Measurements from ENCODE around the gene TMEM61. TPM values are rescaled to one million over a fixed set of nuclear protein-coding genes. Genes with fewer than 3 reads are reported as not detected.
"Not testable (repeated sequence)": the region's sequence is repeated elsewhere in the genome, so short reads cannot be mapped to it uniquely, and the experiment has no call there.

TMEM61 gene
- total RNA-seq, 2 experiments from 2014 or later = not detected

DNA sequence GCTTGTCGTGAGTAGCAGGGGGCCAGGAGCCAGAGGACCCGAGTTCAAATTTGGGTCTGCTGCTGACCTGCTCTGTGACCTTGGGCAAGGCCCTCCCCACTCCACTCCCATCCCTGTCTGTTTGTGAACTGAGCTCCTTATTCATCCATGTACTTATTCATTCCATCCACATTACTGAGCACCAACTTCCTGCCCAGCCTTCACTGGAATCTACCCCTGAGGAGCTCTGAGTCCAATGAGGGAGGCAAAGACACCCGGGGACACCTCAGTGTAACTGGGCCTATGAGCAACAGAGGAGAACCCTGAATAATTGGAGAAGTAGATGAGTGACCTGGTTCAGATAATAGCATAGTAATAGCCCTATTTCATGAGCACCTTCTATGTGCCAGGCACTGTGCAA lies 27.2 kb downstream of the TMEM61 start:
- Mint-ChIP-seq H3K27me3 (peaks cover 2% of the 10 kb centered on the region), H3K4me3 (no peak overlapping the region), H3K4me1 (no peaks in the 10 kb centered on the region), H3K9me3 (no peaks in the 10 kb centered on the region), H3K36me3 (no peaks in the 10 kb centered on the region), H3K27ac (no peak overlapping the region)
- no peak for DNase-seq
- POLR2A ChIA-PET = no interaction called here
- no peak for ATAC-seq (ENCODE audit: low read depth)

DNA sequence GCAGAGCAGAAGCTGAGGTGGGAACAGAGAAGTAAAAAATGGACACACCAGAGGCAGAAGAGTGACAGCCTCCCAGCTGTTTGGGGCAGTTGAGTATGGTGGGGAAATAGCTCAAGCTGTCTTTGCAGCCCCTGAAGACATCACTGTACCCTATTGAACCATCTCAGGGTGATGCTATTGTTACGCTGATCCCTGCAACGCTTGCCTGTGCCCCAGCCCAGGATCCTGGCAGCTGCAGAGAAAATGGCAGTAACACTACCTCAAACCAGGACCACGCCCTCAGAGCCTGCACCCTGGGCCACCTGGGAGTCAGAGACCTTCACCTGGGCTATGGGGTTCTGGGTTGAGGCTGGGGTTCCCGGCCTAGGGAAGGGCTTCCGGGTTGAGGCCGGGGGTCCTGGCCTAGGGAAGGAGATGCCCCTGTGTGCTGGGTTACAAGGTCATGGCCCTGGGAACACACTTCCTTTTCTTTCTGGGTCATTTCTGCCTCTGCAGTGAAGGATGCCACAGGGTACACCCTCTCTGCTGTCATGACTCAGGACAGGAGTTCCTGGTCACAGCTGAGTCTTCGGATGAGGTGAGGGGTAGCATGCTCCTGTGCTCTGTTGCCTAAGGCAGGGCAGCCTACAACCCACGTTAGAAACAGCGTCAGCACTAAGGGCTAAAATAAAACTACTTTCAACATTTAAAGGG lies 29.9 kb downstream of the TMEM61 start:
- Mint-ChIP-seq H3K9me3 (no peaks in the 10 kb centered on the region), H3K36me3 (no peaks in the 10 kb centered on the region), H3K4me1 (no peaks in the 10 kb centered on the region), H3K27me3 (peaks cover 6% of the 10 kb centered on the region), H3K27ac (no peak overlapping the region), H3K4me3 (no peak overlapping the region)
- ATAC-seq (ENCODE audit: low read depth) = no peak
- DNase-seq = no peak
- POLR2A ChIA-PET = no interaction called here

DNA sequence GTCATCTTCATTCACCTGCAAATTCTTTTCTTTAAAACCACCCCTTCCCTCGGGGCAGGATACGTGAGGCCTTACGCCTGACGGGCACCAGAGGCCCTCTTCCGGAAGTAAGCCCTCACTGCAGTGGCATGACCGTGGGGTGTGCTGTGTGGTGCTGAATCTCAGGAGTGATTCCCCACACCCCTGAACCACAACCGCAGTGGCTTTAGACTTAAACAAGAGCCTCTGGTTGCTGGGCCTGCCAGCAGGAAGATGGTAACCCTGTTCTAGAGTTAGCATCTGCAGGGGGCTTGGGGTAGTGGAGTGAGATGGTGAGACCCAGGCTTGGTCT lies 30.4 kb downstream of the TMEM61 start:
- Mint-ChIP-seq H3K27ac (no peak overlapping the region), H3K27me3 (peaks cover 8% of the 10 kb centered on the region), H3K4me1 (no peaks in the 10 kb centered on the region), H3K9me3 (no peaks in the 10 kb centered on the region), H3K4me3 (no peak overlapping the region), H3K36me3 (no peaks in the 10 kb centered on the region)
- ATAC-seq (ENCODE audit: low read depth) = peak; percentile 45
- DNase-seq = no peak
- POLR2A ChIA-PET = no interaction called here

DNA sequence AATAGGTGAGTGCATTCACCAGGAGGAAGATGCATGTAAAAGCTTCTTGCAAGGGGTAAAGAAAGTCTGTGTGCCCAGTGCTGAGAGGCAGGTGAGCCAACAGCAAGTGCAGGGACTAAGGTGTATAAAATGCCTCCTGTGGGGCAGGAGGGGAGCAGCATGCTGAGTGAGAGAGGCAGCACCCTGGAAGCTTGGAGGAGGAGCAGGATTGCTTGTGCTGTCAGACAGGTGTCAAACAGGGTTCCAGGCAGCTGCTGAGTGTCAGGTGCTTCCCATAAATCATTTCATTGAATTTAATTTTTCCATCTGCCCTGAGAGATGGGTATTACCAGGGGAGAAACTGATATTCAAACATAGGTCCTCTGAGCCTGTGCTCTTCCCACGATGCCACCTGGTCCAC lies 32.2 kb downstream of the TMEM61 start:
- no peaks in the 10 kb centered on the region for H3K9me3 Mint-ChIP-seq
- H3K4me3 Mint-ChIP-seq = no peak overlapping the region
- no peaks in the 10 kb centered on the region for H3K4me1 Mint-ChIP-seq
- POLR2A ChIA-PET = no interaction called here
- peaks cover 16% of the 10 kb centered on the region for H3K27me3 Mint-ChIP-seq
- no peak overlapping the region for H3K27ac Mint-ChIP-seq
- no peaks in the 10 kb centered on the region for H3K36me3 Mint-ChIP-seq
- DNase-seq (no peak), ATAC-seq (ENCODE audit: low read depth) (no peak)

DNA sequence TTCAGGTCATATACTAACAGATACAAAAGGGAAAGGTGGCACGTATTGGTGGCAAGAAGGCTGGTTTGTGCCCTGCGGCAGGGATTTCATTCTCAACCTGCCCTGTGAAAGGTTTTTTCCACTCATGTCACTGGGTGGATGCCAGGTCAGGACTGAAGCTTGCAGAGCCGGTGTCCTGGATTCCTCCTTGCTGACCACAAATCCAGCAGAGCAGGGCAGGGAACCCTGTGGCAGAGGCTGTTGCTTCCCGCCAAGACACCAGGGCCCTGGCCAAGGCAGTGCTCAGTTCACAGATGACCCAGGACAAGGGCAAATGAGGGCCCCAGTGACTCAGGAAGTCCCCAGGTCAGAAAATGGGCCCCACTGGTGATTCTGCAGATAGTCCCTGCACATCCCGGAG lies 34.7 kb downstream of the TMEM61 start:
- ATAC-seq (ENCODE audit: low read depth) (no peak), DNase-seq (no peak)
- H3K4me1 Mint-ChIP-seq = no peaks in the 10 kb centered on the region
- no peaks in the 10 kb centered on the region for H3K36me3 Mint-ChIP-seq
- H3K4me3 Mint-ChIP-seq = no peak overlapping the region
- H3K27me3 Mint-ChIP-seq = peaks cover 19% of the 10 kb centered on the region
- no peak overlapping the region for H3K27ac Mint-ChIP-seq
- H3K9me3 Mint-ChIP-seq = no peaks in the 10 kb centered on the region
- POLR2A ChIA-PET = no interaction called here

DNA sequence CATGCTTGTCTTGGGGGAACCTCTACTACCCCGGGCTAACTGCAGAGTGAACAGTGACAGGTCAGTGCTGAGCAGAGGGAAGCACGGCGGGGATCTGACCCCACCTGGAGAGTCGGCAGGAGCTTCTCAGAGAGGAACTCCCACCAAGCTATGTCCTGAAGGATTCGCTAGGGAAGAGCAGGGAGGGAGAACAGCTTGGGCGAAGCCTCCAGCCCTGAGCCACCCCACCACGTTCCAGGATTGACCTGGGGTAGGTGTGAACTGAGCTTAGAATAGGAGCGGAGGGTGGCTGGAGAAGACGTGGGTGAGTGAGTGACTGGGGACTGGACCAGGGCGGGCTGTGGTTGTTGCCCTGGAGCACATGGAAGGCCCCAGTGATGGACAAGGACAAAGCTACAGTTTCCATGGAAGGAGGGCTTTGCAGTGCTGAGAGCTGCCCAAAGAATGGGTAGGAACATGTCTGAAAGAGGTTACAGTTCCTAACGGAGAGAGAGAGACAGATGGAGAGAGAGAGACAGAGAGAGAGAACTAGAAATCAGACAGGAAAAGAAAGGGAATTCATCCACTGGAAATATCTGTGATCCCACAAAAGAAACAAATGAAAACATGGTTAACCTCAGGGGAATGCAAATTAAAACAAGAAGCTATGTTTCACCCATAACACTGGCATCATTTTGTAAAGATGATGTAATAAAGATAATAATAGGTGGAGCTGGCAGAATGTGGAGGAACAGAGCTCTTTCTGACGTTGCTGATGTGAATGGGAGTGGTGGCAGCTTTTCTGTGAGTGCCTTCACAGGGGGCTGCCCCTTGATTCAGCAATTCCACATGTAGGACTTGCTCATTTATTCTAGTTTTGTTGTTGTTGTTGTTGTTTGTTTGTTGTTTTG lies 35.5 kb downstream of the TMEM61 start:
- Mint-ChIP-seq H3K4me1 (no peaks in the 10 kb centered on the region), H3K27ac (no peak overlapping the region), H3K4me3 (no peak overlapping the region), H3K27me3 (peaks cover 19% of the 10 kb centered on the region), H3K36me3 (no peaks in the 10 kb centered on the region), H3K9me3 (no peaks in the 10 kb centered on the region)
- DNase-seq = no peak
- ATAC-seq (ENCODE audit: low read depth) = no peak
- POLR2A ChIA-PET = no interaction called here

DNA sequence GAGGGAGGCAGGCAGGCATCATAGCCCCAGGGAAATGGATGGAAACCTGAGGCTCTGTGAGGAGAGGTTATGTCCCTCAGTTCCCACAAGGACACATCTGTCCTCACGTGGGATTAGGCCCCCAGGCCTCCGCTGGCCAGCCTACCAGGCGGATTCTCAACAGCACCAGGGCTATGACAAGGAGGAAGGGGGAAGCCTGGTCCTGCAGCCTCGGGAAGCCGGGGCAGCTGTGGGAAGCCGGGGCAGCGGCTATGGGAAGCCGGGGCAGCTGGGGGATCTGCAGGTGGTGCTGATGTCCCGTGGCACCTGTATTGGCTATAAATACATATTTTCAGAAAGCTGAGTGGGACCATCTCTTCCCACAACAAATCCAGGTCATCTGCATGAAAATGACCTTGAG lies 38.0 kb downstream of the TMEM61 start:
- Mint-ChIP-seq H3K9me3 (no peaks in the 10 kb centered on the region), H3K27me3 (peaks cover 19% of the 10 kb centered on the region), H3K4me1 (no peaks in the 10 kb centered on the region), H3K27ac (no peak overlapping the region), H3K4me3 (no peak overlapping the region), H3K36me3 (no peaks in the 10 kb centered on the region)
- DNase-seq (no peak), ATAC-seq (ENCODE audit: low read depth) (no peak)
- POLR2A ChIA-PET = no interaction called here

DNA sequence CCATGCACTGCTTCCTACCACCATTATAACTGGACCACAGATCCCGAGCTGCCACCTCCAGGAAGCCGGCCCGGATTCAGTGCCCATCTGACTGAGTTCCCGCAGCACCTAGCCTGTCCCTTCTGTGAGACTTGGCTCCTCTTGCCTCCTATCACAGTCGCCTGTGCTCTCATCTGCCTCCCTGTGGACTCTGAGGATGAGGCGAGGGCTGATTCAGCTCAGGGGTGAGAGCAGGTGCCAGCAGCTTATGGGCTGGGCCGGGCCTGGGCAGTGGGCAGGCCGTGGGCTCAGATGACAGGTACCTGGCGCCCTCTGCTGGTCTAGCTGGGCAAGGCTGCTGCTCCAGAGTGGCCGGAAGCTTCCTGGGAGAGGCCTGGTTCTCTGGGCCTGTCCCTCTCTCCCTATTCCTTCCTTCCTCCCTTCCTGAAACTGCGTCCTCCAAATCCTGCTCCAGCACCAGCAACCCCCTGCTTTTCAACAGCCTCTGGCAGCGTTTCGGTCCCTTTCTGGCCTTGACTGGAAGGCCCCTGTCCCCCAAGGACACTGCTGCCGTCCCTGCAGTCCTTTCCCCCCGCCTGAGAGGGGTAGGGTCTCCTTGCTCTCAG lies 41.6 kb downstream of the TMEM61 start:
- H3K9me3 Mint-ChIP-seq = no peaks in the 10 kb centered on the region
- no peak overlapping the region for H3K27ac Mint-ChIP-seq
- H3K36me3 Mint-ChIP-seq = no peaks in the 10 kb centered on the region
- ATAC-seq (ENCODE audit: low read depth) (peak; percentile 96), DNase-seq (peak; percentile 76)
- no peak overlapping the region for H3K4me3 Mint-ChIP-seq
- peaks cover 3% of the 10 kb centered on the region for H3K4me1 Mint-ChIP-seq
- POLR2A ChIA-PET = interaction anchor here (1.9 kb wide), 1 partner anchor 77 kb away, joined by 8 read pairs; no protein-coding TSS in a partner anchor
- peaks cover 3% of the 10 kb centered on the region for H3K27me3 Mint-ChIP-seq

DNA sequence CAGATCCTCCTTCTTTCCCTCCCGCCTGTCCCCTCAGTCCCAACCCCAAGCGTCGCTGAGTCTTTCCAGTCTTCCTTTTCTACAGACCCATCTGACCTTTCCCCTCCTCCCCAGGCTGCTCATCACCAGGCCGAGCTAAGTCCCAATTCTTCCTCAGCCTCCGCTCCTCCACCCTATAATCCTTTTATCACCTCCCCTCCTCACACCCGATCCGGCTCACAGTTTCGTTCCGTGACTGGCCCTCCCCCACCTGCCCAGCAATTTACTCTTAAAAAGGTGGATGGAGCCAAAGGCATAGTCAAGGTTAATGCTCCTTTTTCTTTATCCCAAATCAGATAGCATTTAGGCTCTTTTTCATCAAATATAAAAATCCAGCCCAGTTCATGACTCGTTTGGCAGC lies 43.7 kb downstream of the TMEM61 start:
- ATAC-seq (ENCODE audit: low read depth); H3K27ac Mint-ChIP-seq; H3K9me3 Mint-ChIP-seq; H3K4me1 Mint-ChIP-seq; H3K4me3 Mint-ChIP-seq; H3K27me3 Mint-ChIP-seq; DNase-seq; POLR2A ChIA-PET; H3K36me3 Mint-ChIP-seq: not testable (repeated sequence)

DNA sequence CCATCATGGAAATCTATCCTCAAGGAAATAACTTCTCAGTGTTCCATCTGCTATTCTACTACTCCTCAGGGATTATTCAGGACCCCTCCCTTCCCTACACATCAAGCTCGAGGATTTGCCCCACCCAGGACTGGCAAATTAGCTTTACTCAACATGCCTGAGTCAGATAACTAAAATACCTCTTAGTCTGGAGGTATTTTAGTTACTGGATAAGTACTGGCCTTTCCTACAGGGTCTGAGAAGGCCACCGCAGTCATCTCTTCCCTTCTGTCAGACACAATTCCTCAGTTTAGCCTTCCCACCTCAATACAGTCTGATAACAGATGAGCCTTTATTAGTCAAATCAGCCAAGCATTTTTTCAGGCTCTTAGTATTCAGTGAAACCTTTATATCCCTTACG lies 46.3 kb downstream of the TMEM61 start:
- H3K4me3 Mint-ChIP-seq; H3K36me3 Mint-ChIP-seq; H3K4me1 Mint-ChIP-seq; ATAC-seq (ENCODE audit: low read depth); POLR2A ChIA-PET; H3K27me3 Mint-ChIP-seq; H3K9me3 Mint-ChIP-seq; H3K27ac Mint-ChIP-seq; DNase-seq: not testable (repeated sequence)

DNA sequence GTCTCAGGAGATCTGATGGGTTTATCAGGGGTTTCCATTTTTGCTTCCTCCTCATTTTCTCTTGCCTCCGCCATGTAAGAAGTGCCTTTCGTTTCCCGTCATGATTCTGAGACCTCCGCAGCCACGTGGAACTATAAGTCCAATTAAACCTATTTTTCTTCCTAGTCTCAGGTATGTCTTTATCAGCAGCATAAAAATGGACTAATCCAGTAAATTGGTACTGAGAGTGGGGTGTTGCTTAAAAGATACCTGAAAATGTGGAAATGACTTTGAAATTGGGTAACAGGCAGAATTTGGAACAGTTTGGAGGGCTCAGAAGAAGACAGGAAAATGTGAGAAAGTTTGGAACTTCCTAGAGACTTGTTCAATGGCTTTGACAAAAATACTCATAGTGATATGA lies 50.7 kb downstream of the TMEM61 start:
- H3K27ac Mint-ChIP-seq; H3K36me3 Mint-ChIP-seq; ATAC-seq (ENCODE audit: low read depth); POLR2A ChIA-PET; H3K9me3 Mint-ChIP-seq; H3K4me3 Mint-ChIP-seq; DNase-seq; H3K4me1 Mint-ChIP-seq: not testable (repeated sequence)
- H3K27me3 Mint-ChIP-seq = peaks cover 17% of the 10 kb centered on the region

DNA sequence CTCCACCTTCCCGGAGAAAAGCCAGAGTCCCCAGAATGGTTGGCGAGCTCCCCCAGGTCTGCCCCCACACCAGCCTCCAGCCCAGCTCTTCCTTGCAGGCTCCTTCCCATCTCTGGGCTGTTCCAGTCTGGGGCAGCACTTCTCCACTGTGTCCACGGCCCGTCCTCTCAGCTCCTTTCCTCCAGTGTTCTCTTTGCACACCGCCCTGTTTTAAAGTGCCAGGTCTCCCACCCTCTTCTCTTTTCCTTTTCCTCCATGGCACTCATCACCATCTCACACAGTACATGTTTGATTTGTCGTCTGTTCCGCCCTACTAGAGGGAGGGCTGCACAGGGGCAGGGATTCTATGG lies 52.8 kb downstream of the TMEM61 start:
- no peak overlapping the region for H3K27ac Mint-ChIP-seq
- H3K36me3 Mint-ChIP-seq = no peaks in the 10 kb centered on the region
- DNase-seq (no peak), ATAC-seq (ENCODE audit: low read depth) (no peak)
- peaks cover 3% of the 10 kb centered on the region for H3K4me1 Mint-ChIP-seq
- POLR2A ChIA-PET = no interaction called here
- H3K27me3 Mint-ChIP-seq = peaks cover 36% of the 10 kb centered on the region
- H3K4me3 Mint-ChIP-seq = no peak overlapping the region
- no peaks in the 10 kb centered on the region for H3K9me3 Mint-ChIP-seq

DNA sequence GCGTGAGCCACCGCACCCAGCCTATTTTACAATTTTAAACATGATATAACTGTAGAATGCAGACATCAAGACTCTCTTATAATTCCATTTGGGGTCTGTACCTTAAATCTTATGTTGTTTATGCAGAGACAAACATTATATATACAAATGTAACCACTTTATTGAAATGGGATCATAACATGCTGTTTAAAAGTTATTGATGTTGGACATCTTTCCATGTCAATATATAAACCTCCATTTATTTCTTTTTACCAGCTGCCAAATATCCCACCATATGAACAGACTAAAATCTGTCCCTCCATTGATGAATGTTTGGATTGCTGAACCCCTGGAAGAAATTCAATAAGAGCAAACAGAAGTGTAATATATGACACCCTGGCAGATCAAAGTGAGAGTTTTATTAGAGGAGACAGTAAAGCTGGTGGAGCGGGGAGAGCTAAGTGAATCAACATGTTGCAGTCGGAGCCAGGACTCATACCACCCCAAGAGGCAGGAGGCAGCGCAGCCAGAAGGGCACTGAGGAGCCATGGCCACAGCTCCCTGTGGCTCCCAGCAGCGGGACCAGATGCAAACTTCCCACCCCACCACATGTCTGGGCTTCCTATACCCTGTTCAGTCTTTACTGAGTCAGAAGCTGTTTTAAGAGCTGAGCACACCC lies 54.2 kb downstream of the TMEM61 start:
- POLR2A ChIA-PET = no interaction called here
- Mint-ChIP-seq H3K4me3 (no peak overlapping the region), H3K27me3 (peaks cover 50% of the 10 kb centered on the region)

DNA sequence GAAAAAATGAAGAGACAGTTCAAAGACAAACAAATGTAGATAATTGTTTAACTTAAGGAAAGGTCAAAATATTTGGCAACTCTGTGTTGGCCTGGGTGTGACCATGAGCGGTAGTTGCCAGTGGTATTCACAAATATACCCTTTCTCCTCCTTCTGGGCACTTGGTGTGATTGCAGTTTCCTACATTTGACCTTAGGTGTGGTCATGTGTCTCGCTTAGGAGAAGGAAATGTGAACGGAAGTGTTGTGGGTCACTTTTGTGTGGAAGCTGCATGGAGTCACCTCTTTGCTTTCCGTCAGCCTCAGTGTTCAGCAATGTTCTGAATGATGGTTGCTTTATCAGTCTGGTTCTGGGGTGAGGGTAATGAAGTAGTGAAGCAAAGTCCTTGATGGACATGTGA lies 55.5 kb downstream of the TMEM61 start:
- Mint-ChIP-seq H3K27me3 (peaks cover 63% of the 10 kb centered on the region), H3K4me3 (no peak overlapping the region), H3K36me3 (no peaks in the 10 kb centered on the region), H3K9me3 (no peaks in the 10 kb centered on the region), H3K4me1 (peaks cover 3% of the 10 kb centered on the region), H3K27ac (no peak overlapping the region)
- no peak for DNase-seq
- no peak for ATAC-seq (ENCODE audit: low read depth)
- POLR2A ChIA-PET = no interaction called here

More for the DNA sequence above, 54.2 kb downstream of the TMEM61 start:
- DNase-seq (no peak), ATAC-seq (ENCODE audit: low read depth) (no peak)
- Mint-ChIP-seq H3K9me3 (no peaks in the 10 kb centered on the region), H3K27ac (no peak overlapping the region), H3K4me1 (peaks cover 3% of the 10 kb centered on the region), H3K36me3 (no peaks in the 10 kb centered on the region)
